GM18508 (cell line): ENCODE measurements around the gene SOX14.

Experiments used
- ATAC-seq: cut with Tn5 transposase; IDR thresholded peaks from one replicate; pipeline ENCODE4 v1.9.1; 2021; ENCODE audit warnings: moderate number of reproducible peaks; ENCODE audit not compliant: insufficient read depth, unreplicated experiment

SOX14 gene

DNA sequence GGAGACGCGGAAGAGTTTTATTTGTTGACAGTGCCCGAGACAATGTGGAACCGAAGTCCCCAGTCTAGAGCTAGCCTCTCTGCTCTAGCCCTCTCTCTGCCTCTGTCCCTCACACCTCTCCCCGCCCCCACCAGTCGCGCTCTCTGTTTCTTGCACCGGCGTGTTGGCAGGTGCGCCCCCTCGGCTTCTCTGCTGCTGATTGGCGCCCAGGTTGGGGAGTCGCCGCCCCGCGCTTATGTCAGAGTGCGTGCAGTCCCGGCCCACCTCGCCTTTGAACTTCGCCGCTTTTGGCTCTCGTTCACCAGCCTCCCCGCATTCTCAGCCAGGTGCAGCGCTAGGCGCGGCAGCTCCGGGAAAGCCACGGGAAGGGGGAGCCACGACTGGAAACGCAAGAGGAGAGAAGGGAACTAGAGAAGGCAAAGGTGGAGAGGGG is at the start of gene SOX14:
Gene SOX14, plus strand, starts transcription at position 315 of the 433 bp plus-strand sequence. CDS start 470 bp downstream, outside the sequence.
- ATAC-seq: no peak

DNA sequence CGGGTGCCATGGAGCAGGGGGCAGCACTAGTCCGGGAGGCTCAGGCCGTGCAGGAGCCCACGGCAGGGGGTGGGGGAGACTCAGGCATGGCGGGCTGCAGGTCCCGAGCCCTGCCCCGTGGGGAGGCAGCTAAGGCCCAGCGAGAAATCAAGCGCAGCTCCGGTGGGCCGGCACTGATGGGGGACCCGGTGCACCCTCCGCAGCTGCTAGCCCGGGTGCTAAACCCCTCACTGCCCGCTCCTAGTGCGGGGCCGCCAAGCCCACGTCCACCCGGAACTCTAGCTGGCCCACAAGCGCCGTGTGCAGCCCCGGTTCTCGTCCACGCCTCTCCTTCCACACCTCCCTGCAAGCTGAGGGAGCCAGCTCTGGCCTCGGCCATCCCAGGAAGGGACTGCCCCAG is 49.6 kb upstream of the SOX14 start:
- ATAC-seq: no peak

DNA sequence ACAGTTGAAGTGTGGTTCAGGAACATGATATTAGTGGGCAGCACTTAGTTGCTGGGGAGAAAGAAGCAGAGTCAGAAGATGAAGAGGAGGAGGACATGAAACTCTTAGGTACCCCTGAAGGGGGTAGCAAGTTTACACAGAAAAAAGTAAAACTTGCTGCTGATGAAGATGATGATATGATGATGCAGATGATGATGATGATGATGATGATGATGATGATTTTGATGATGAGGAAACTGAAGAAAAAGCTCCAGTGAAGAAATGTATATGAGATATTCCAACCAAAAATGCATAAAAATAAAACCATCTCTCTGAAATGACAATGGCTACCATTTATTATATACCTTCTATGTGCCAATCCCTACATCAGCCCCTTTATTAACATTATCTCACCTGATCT is 39.9 kb upstream of the SOX14 start:
- no peak for ATAC-seq

DNA sequence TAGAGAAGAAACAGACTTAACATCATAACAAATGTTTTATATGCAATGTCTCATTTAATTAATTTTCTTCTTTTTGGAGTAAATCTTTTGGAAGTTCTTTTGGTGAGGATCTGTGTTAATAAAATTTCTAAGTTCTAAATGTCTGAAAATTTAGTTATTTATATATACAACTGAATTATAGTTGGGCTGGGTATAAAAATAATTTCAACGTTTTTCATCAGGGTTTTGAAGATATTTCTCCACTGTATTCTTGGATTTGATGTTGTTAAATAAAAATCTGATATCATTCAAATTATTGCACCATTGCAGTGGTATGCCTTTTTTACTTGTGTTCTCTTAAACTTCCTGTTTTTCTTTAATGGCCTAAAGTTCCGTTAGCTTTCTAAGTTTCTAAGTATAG is 26.9 kb upstream of the SOX14 start:
- ATAC-seq: no peak

DNA sequence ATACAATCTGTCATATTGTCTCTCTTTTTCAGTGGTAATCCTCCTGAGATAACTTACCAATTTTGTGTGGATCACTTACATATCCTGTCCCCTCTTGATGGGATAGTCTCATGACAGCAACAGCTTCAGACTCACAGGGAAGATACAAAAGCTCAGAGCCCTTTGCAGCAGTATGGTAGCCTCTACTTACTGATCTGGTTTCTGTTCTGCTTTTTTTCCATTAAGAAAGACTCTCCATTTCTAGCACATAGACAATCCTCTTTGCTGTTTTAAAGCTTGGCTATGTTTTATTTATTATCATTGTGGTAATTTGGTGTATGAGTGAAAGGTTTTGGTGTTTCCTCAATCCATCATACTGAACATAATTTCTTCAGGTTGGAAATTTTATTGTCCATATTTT is 25.4 kb upstream of the SOX14 start:
- no peak for ATAC-seq

DNA sequence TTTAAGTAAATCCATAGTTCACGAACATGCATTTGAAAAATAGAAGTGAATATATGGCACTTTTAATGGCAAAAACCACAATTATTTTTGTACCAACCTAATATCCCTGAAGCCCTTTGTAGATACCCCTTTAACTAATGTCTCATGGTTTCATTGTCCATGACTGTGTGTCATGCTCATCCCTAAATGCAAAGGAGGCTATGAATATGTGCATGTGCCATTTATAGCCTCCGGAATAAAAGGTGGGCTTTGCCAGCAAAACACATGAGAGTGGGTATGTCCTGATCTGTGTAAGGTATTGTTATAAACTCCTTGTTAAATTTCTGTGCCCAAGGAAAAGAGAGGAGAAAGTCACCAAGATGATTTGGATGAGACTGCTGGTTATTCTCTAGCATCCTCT is 20.5 kb upstream of the SOX14 start:
- ATAC-seq: no peak

DNA sequence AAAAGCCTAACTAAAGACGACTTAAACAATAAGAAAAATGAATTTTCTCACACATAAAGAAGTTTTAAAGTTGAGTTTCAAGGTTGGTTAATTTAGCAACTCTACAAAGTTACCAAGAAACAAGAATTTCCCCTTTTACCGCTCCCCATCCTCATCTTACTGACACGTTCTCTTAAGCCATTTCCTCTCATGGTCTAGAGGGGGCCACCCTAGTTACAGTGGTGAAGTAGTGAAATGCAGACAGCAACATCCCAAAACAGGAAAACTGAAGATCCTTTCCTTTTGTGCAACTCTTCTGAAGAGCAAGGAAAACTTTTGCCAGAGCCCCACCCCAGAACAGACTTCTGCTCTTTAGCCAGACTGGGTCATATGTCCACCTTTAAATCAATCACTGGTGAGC is 17.3 kb upstream of the SOX14 start:
- no peak for ATAC-seq

DNA sequence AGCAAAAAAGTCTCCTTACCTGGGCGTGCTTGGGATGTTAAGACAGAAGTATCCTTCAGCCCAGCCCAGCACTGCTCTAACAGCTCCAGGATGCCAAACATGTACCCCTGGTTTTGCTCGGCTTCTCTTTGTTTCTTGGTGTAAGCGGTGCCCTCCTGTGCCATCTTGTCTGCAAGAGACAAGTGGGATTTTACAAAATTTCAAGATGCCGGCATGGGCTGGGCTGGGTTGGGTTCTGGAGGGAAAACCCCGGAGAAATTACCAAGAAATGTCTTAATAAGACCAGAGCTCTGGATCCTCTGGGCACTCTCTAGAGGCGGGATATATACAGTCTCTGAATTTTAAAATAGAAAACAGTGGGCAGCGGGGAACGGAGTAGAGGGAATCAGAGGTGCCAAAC is 4.6 kb upstream of the SOX14 start:
- ATAC-seq: no peak

DNA sequence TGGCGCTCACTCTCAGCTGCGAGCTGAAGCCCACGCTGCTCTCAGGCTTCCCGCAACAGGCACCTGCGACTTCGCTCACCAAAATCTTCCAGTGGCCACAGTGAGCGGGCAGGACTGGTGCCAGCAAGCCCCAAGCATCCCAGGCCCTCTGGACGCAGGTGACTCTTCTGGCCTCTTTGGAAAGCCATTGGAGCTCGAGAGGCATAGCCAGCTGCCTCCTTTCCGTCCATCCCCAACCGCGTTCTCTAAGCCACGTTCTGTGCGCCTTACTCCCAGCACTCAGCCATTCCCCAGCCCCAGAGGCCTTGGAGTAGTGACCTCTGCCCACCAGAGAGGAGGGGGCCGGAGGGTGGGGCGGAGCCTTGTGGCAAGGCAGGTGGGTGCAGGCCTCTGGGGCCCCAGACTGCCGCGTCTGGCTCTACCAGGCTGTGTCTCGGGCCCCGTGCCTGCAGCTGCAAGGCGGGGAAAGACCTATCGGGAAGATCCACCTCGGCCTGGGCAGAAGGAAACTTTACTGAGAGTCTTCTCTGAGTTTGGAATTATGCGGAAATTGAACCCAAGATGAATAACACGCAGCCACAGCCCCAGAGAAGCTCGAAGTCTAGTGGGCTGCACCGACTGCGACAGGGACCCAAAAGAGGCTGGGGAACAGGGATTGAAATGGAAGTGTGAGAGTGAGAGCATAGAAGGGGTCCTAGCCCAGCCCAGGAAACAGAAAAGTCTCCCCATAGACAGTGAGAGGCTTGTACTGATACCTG is 3.6 kb upstream of the SOX14 start:
- ATAC-seq: no peak

DNA sequence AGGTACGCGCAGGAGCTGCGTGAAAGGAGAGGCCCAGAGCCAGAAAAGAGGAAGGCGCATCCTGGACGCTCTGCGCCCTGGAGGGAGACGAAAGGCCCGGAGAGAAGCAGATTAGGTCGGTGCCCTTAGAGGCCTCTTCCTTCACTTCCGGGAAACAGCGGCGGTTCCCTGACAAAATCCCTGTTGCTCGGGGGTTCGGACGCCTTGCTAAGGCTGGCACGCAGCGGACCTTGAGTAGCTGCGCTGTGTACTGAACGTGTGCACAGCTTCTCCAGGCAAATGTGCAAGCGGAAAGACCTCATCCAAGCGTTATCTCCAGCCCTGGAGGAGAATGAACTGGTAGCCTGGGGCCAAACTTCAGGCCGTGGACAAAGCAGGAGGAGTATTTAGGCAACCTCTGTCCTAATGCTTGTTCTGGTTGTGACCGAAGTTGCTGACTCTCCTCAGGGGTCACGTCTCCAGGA is 3.0 kb upstream of the SOX14 start:
- ATAC-seq: no peak

DNA sequence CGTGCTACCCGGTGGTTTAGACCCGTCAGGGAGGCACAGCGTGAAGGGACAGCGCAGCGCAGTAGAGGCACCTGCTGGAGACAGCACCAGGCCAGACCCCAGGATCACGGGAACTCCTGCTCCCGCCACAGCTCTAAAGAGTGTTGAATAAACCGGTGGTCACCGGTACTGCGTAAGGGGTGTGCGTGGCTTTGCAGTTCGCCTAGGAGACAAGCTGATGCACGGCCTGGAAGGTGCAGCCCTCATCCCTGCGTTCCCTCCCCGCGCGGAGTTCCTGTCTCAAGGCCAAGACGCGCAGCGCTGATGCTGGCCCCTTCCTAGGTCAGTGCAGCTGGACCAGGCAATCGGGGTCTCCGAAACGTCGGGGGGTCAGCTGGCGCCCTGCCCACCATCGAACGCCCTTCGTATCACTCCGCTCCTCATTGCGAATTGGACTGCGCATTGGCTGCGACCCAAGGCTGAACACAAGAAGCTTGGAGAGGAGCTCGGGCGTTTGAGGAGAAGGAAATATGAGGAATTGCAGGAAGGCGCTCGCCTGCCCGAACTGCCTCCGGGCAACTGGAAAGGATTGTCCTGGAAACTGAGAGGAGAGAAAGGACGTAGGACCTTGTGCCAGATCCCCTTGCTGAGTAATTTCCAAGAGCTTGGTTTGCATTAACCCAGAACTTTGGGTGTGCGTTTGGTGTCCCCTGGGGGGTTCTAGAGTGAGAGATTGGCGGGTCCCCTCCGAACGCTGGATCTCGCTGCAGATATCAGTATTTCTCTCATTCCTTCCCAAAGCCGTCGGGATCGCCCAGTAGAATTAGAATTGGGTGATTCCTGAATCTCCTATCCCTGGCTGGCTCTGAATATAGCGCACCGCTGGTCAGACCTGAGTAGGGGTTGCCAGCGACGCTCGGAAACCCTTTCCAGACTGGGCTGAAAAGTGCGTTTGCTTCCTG is 2.3 kb upstream of the SOX14 start:
- no peak for ATAC-seq

DNA sequence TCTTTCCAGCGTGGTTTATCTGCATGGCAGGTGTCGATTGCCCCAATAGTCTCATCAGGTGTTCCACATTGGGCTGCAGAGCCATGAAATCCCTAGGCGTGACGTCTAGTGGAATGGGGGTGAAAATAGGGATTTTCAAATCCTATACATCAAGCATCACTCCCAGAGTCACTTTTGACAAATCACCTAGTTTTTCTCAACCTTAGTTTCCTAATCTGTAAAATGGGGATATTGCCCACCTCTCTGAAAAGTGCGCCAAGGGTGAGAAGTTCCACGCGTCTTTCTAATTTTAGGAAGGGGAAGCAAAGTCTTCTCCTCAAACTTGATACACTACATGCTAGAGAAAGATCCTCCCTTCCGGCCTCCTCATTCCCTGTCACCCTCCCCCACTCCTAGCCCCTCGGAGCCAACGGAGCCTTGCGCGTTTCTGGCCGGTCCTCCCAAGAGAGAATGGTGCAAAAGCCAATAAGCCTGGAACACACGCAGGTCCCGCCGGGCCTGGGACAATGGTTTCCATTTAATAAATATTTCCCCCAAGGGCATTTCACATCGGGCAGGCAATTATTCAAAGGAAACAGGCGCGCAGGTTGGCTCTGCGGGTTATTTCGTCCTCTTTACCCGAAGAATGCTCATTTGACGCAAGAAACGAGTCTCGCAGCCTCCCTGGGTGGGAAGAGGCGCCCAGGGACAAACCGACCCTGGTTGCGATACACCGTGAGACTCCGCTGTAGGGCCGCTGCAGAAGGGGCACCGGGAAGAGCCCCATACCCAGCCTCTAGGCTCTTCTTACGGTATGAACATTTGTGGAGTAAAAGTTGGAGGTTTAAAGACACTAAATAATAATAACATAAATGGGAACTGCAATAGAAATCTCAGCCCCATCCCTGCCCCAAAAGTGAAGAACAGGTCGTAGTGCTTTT is 1.2 kb upstream of the SOX14 start:
- ATAC-seq: no peak

DNA sequence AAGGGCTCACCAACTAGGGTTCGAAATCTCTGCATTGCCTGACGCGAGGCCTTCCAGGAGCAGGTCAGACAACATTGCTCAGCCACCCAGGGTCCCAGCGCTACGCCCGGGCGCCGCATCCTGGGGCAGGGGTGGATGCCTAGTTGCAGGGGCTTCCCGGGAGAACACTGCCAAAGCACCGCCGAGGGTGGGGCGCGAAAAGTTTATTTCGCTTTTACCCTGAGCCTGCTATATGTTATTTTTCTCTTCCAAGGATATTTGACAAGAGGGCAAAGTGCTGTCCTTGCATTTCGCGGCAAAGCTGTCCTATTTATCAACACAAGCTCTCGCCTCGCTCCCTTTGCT is 549 bp upstream of the SOX14 start:
- no peak for ATAC-seq

DNA sequence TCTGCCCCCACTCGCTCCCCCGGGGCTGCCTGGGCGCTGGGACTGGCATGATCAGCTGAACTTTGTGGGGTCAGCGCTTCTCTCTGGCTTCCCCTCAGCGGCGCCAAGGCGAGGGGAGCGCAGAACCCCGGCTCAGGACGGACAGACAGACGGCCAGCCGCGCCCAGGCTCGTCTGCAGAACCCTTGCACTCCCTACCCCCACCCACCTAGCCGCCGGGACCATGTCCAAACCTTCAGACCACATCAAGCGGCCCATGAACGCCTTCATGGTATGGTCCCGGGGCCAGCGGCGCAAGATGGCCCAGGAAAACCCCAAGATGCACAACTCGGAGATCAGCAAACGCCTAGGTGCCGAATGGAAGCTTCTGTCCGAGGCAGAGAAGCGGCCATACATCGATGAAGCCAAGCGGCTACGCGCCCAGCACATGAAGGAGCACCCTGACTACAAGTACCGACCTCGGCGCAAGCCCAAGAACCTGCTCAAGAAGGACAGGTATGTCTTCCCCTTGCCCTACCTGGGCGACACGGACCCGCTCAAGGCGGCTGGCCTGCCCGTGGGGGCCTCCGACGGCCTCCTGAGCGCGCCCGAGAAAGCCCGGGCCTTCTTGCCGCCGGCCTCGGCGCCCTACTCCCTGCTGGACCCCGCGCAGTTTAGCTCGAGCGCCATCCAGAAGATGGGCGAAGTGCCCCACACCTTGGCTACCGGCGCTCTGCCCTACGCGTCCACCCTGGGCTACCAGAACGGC is 621 bp downstream of the SOX14 start:
- no peak for ATAC-seq

DNA sequence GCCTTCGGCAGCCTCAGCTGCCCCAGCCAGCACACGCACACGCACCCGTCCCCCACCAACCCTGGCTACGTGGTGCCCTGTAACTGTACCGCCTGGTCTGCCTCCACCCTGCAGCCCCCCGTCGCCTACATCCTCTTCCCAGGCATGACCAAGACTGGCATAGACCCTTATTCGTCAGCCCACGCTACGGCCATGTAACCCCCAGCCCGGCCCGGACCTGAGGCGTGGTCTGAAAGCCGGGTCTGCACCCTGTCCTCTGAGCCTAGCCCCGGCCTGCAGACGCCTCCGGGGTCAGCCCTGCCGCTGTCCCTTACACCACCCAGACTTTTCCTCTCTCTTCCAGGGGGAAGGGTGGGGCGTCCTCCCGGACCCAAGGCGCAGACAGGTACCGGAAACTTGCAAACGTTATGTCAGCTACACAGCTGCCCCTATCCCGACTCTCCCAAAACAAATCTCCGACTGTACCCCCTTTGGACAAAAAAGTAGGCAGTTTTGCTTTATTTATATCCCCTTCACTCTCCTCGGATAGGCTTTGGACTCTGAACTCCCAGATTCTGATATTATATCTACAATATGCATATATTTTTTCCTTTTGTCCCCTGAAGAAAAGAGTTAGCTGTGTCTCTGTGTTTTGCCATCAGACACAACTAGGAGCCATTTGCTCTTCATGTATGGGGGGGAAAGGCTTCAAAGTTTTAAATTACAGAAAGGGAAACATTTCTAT is 1.4 kb downstream of the SOX14 start:
- ATAC-seq: no peak

DNA sequence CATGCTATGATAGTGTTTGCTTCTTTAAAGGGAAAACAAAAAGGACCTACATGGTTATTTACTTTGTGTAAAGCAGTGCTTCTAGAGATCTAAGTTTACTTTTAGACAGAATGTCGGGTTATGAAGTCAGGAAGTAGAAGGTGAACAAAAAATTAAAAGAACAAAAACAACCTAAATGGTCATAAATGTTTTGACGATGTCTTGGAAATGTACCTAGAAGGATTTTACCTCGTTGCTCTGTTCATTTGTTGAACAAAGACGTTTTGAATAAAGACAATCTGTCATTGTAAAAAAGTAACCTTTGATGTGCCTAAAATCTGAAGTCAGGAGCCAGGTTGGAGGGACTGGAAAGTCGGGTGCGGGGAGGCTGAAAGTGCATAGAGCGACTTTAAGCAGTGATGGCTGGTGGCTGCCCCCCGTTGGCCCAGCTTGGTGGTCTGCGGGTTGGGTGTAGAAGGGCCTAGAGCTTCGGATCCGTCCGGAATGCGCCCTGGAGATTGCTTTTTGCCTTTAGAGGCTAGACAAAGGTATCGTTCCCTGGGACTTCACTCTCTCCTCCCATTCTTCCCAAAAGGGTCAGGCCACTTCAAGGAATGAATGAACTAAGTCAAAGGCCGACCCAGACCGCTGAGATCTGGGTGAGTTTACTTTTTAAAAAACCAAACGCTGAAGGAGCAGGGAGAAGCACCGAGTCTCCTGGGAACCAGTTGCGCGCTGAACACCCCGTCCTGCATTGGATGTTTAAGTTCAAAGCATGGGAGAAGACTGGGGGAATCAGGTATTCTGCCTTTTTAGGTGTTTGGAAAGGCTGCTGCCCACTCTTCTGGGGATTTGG is 2.1 kb downstream of the SOX14 start:
- ATAC-seq: no peak

DNA sequence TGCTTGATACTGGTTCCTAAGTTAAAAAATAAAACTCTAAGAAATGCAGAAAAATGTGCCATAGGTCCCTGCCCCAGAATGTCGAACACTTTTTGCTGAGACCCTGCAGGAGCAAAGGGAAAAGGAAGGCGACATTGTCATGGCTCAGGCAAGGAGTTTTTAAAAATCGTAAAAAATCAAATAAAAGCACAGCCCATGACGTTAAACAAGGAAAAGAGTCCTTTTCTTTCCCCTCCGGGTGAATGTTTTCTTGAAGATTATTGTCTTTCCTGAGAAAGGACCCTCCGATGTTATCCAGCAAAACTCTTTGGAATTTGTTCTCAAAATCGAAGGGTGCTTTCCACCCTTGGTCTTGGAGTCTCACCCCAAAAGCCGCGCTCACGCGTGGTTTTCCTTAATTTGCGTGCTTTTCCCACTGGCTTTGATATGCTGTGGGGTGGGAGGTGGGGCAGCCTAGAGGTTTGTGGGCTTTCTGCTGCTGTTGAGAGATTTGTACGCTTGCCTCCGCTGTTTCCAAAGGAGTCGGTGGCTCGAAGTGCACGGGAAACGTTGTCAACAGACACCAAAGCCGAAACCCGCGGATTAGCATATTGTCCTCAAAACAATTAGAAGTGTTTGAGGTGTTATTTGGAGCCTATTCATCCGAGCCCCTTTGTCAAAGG is 2.9 kb downstream of the SOX14 start:
- no peak for ATAC-seq
